Middle frontal gyrus (tissue), 1 donor: Measurements from ENCODE around the gene PTCH2.
"Not testable (repeated sequence)": the region's sequence is repeated elsewhere in the genome, so short reads cannot be mapped to it uniquely, and the experiment has no call there.

Experiments
- DNase-seq: peaks from one replicate; pipeline ENCODE4 v3.0.0-alpha.2; 2015; ENCODE audit warnings: low spot score; ENCODE audit errors: extremely low spot score

Gene PTCH2

DNA sequence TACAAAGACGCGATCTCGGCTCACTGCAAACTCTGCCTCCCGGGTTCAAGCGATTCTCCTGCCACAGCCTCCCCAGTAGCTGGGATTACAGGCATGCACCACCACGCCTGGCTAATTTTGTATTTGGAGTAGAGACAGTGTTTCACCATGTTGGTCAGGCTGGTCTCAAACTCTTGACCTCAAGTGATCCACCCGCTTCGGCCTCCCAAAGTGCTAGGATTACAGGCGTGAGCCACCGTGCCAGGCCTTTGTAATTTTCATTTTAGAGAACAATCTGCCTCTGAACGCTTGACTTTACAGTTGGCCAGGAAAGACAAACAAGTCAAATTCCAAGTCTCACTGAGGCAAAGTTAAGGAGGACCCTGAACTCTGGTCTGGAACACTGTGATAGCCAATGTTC, 4.8 kb downstream of the PTCH2 start:
- not testable (repeated sequence) for DNase-seq

DNA sequence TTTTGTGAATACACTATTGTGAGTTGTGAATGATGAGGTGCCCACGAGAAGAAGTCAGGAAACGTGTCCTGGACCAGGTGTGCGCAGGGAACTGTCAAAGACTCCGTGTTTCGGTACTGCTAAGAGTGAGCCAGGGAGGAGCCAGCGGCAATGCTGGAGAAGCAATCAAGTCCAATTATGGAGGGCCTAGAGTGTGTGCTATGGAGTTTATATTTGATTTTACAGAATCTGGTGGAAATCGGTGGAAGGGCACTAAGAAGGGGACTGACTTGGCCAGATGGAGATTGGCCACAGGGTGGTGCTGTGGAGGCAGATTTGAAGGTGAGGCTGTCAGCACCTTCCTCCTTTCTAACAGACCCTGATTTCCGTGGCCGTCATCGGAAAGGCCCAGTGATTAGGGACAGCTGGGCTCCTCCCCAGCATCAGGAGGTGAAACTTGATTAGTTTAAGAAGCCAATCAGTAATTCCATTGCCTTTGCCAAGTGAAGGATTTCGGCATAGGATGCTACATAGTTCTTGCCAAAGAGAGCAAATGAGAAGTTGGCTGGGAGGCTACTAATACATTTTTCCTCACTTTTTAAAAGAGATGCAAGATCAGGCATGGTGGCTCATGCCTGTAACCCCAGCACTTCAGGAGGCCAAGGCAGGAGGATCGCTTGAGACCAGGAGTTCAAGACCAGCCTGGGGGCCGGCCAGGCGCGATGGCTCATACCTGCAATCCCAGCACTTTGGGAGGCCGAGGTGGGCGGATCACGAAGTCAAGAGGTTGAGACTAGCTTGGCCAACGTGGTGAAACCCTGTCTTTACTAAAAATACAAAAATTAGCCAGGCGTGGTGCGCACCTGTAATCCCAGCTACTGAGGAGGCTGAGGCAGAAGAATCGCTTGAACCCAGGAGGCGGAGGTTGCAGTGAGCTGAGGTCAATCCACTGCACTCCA, 7.0 kb downstream of the PTCH2 start:
- no peak for DNase-seq

DNA sequence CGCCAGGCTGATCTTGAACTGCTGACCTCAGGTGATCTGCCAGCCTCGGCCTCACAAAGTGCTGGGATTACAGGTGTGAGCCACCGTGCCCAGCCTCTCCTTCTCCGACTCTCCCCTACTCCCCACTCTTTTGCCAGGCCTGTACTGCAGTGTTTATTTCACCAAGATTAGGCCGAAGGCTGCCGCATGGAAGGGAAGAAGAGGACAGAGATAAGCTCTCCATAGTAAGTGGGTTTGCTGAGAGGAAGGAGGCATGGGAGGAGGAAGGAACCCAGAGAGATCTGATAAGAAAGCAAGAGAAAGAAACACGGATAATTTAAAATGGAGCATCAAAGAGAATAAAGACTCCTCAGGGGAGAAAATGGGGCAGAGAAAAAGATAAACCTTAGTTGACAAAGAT, 8.7 kb downstream of the PTCH2 start:
- DNase-seq = no peak

DNA sequence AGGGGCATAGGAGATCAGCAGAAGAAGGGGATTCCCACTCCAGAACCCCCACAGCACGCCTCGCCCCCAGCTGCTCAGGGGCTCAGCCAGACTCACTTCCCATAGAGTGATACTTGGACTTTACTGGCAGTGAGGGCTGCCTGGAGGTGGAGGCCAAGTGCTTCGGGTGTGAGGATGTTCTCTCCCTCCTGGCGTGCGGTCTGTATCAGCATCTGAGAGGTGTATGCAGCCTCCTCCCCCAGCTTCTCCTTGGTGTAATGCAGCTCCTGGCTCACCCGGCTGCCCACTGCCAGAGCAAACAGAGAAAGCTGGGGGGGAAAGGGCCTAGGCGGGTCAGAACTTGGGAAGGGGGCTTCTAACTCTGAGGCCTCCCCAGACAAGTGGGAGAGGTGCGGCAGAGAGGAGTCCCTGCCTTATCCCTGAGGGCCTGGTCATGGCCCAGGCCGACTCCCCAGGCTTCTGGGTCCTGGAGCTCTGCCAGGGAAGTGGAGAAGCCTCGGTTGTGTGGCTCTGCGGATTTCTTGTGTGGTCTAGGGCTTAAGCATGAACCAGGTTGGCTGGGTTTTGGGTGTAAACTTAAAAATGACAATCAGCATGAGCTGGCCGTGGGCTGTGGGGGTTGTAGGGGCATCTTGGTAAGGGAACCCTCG, 10.9 kb downstream of the PTCH2 start:
- DNase-seq = no peak

DNA sequence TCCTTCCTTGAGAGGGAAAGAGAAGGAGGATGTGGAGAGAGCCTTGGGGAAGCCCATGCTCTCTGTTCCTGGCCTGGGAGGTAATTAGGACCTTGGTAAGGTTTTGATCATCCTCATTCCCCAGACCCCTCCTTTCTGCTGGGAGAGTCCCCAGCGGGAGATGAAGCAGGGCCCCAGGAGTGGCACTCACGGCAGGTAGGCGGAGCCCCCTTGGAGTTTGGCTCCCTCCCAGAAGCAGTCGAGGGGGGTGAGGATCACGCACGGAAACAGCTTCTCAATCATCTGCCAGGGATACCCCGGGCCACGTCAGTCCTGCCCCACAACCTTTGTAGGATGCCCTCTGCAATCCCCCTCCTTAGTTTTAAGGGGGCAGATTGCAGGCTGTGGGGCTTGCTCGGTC, 11.5 kb downstream of the PTCH2 start:
- no peak for DNase-seq

DNA sequence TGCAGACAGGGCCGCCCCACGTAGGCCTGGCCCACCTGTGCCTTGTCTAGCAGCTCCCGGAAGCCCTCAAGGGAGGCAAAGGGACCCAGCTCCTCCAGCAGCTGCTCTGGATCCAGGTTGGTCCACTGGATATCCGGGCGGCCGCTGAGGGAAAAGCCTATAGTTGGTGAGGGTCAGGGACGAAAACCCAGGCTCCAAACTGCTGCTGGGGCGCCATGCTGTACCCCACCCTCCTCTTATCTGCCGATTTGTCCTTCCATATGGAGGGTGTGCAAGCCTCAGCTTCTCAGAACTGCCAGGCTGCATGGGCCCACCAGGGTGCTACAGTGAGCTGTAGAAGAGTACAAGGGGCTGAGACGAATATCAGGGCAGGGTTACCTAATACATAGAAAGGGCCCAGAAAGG, 12.2 kb downstream of the PTCH2 start:
- DNase-seq = no peak

DNA sequence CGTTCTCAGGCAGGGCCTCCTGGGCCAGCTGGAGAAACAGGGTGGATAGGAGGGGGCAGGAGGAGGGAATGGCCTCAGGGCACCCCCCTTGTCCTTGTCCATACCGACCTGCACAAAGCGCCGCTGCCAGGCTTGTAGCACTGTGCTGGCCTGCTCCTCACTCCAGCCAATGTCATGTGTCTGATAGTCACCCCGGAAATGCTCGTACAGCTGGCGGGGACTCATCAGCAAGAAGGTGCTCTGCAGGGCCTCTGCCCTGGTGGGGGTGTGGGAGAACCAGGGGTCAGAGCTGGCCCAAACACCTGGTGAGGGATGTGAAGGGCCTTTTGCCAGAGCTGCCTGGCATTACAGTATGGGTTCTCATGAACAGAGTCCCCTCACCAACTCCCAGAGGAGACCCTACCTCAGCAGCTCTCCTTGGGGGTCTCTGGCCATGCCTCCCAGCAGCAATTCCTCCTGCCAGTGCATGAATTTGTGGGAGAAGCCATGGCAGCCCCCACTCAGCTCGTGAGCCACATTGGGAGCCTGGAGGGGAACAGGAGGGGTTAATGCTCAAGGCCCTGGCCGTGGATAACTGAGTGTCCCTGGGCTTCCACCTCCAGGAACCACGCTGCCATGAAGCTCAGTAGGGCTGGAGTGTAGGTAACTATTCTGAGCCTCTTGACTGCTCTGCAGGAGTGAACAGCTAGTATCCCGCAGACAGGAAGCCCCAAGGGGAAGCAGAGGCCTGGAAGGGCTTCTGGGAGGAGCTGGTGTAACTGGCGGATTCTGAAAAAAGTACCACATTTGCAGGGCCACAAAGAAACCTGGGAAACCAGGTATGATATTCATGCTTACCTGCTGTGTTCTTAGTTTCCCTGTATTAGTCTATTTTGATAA, 13.3 kb downstream of the PTCH2 start:
- DNase-seq = no peak

DNA sequence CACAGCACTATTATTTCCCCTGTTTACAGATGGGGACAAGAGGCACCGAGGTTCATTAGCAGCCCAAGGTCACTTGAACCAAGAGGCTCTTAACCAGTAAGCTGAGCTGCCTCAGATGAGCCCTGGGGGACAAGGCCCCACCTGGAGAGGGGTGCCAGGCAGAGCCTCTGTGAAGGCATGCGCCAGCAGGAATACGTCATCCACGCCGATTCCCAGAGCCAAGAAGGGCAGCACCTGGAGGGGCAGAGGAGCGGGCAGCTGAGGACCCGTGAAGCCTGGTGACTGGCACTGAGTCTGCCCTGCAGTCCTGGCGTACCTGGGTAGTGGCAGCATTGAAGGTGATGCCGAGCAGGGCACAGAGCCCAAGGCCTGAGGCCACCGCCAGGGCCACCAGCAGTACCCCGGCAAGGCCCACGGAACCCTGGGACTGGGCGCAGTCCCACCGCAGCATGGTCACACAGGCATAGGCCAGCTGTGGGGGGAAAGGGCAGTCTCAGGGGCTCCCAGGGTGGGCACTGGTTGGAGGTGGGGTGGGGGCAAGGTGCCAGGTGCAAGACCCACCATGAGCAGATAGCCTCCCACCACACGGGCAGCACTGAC, 14.1 kb downstream of the PTCH2 start:
- no peak for DNase-seq

DNA sequence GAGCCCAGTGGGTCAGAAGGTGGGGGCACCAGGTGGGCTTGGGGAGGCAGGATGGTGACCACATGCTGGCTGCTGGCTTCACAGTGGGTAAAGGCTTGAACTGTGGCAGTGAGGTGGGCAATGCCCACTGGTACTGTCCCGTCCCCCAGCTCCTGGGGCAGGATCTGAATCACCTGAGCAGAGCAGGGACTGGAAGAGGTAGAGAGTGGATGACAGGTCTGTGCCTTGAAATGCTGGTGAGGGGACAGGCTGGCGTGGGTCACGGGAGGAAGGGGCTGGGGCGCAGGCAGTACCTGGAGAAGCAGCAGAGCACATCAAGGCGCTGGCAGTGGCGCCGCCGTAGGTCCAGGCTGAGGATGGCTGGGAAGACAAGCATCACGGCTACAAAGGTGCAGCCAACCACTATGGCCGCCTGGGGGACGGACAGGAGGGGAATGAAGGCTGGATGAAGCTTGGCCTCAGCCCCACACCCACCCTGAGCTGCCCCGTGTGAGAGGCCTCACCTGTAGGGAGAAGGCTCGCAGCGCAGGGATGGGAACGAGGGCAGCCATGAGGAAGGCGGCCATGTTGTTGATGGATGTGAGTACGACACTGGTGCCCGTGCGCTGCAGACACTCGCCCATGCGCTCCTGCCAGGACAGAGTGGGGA, 14.9 kb downstream of the PTCH2 start:
- no peak for DNase-seq

DNA sequence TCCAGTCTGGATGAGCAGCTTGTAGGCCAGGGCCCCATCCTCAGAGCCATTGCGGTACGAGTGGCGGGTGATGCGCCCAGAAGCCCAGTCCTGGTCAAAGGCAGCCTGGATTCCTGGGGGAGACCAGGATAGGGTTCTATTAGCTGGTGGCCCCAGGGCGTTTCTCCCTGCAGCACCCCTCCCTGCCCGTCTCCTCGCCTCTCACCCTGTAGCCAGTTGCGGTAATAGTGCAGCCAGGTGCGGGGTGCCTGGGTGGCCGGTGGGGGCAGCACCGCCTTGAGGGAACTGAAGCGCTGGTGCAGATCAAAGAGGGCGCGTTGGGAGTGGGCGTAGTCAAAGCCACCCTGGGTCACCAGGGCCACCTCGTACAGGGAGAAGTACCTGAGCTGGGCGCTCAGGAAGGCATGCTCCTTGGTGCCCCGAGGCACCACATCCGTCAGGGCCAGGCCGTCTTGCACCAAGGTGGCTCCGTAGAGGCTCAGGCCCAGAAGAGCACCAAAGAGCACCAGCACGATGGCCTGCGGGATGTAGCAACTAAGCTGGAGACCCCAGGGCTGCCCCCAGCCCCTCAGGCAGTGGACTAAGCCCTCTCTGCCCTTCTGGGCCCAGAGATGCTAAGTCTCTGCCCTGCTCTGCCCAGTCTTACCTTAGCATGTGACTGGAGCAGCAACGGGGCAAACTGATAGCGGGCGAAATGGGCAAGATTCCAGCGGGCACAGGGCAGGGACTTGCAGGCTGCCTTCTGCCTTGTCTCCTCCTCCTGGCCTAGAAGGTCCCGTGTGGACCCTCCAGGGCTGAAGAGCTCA, 15.7 kb downstream of the PTCH2 start:
- DNase-seq = no peak

DNA sequence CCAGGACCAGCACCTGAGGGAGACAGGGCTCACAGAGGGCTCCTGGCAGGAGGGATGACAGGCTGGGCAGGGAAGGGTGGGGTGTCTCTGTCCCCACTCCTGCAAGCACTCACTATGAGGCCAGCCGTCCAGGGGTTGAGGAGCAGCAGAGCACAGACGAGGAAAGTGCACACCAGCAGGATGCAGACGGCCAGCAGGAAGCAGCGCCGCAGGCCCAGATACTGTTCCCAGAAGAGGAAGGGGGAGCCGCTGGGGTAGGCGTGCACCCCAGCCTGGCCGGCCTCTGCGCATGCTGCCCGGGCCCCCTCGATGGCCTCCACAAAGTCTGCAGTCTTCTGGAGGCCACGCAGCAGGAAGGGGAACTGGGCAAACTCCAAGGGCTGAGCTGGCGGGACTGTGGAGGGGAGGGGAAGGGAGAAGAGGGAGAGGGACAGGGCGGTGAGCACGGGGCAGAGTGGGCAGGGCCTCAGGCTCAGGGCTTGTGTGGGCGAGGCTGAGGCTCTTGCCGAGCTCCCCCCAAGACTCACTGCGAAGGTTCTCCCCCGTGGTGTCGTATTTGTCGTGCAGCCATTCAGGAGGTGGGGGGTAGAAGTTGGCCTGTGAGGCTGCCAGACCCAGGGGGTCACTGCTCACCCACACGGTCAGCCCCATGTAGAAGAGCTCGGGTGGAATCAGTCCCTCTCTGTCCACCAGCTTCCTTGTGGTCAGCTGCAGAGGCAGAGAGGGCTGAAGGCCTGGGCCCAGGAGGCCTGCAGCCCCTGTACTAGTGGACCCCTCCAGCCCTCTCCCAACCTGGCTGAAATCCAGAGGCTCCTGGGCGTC, 16.5 kb downstream of the PTCH2 start:
- no peak for DNase-seq

DNA sequence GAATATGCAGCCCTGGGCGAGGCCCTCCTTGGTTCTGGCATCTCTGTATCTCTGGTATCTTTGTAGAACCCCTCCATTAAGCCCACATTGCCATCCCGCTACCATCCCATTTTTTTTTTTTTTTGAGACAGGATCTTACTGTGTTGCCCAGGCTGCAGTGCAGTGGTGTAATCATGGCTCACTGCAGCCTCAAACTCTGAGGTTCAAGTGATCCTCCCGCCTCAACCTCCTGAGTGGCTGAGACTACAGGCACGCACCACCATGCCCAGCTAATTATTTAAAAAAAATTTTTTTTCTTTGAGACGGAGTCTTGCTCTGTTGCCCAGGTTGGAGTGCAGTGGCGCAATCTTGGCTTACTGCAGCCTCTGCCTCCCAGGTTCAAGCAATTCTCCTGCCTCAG, 18.7 kb downstream of the PTCH2 start:
- not testable (repeated sequence) for DNase-seq

DNA sequence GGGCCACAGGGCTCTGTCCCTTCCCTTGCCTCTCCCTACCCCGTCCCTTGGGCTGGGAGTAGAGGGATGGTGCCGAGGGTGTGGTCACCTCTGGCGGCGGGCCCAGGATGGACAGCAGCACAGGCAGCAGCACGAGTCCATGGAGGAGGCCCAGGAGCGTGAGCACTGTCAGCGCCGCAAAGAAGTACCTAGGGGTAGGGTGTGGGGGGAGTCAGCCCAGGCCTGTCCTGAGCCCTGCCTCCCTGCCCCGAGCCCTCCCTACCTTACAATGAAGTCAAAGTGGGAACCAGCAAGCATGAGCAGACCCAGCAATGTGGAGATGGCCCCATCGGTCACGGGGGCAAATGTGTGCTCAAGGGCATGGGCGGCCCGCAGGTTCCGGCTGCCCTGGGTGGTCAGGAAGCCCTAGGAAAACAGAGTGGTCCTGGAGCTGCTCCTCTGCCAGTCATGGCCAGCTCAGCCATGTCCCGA, 20.0 kb downstream of the PTCH2 start:
- DNase-seq = no peak

DNA sequence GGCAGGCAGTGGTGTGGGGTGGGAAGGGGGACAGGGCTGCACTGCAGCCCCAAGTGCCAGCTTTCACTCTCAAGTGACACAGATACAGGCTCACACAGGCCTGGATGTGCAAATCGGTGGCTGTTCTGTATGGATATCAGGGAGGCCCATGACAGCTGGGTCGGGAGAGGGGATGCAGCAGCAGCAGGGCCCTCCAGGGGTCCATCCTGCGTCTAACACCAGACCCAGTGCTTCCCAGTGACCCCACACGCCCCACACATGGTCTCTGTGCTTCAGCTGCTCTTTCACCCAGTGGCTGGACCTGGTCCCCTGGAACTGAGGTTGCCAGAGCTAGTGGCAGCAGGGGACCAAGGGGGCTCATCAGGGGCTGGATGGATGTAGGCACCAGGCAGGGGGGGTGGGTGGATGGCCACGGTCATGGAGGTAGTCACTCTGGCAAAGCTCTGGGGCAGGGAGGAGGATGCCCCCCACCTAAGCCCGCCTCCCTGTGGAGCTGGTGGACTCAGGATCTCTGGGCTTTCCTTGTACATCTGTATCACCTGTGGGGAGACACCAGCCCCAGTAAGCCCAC, 20.8 kb downstream of the PTCH2 start:
- DNase-seq = no peak

DNA sequence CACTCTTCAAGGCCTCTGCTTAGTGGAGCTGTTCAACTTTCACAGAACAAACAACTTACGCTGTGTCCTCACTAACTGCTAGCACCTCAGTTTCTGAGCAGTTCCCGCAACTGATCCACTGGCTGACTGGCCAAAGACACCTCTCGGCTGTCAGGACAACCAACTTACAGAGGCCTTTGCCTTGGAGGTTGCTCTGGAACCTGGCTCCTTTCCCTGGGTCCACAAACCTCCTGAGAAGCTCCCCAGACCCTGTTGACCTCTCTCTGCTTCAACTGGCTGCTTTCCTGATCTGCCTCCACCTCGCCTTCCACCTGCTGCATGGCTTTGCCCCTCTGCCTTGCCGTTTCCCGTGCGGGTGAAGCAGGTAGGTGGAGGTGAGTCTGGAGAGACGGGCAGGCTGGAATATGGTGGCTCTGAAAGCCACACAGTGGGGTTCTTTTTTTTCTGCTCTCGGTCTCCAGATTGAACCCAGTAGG, 21.8 kb downstream of the PTCH2 start:
- no peak for DNase-seq

DNA sequence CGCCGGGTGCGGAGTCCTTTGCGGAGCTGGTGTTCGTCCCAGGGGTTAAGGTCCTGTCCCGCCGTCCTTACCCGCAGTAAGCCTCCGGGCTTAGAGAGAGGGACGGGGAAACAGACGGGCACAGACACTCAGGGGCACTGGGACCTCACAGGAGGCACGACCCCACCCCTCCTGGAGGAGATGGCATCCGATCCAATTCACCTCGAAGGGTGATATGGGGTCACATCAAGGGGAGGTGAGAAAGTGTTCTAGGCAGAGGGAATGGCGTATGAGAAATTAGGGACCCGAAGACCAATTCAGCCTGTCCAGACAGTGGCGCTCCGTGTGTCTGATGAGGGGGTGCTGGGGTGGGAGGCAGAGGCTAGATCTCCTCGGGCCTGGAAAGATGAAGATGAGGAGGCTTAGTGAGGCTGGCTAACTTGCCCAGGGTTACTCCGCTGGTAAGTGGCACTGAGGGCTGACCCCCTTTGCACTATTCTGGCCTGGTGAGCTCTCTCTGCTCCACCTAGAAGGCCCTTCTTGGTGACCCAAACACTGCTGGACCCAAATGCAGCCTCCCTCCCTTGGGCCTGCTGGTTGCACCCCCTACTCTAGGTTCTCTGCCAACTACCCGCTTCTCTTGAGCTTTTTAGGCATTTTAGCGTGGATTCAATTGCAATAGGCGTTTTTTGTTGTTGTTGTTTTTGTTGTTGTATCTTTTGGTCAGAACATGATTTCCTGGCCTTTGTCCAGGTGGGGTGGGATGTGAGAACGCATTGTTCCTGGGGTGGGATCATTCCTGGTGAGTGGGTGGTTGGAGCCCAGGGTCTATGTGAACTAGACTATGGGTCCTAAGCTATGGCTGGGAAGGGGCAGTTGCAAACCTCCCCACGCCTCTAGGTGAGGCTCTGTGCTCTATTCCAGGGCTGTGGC, 22.5 kb downstream of the PTCH2 start:
- no peak for DNase-seq

DNA sequence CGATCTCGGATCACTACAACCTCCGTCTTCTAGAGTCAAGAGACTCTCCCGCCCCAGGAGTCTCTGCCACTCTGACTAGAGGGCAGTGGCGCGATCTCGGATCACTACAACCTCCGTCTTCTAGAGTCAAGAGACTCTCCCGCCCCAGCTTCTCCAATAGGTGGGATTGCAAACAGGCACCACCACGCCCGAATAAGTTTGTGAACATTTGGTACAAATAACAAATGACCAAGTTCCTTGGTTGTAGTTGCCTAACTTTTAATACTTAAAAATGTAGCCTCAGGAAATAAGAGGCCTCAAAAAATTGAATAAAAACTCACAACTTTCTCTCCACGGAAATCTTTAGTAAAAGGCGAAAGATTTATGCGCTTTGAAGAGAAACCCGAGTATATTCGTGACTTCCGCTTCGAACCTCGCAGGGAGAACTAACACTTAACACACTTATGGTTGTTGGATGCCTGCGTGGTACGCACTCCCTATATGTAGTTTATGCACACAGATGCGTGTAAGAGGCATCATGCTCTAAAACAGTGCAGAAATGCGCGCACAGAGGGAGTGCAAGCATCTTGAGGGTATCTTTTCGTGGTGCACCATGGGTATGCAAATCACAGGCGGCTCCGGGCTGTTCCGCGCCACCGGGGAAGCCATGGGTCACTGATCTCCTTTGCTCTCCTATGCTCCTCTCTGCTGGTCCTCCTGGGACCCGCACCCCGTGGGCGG, 23.3 kb downstream of the PTCH2 start:
- DNase-seq = peak; percentile 62
